ENCODE measurements around the gene OARD1. TPM values are rescaled to one million over a fixed set of nuclear protein-coding genes. Genes with fewer than 3 reads are reported as not detected.
A peak's percentile ranks its signal among the peaks of the same experiment; 100 is the strongest.

OARD1 gene
- total and polyA plus RNA-seq, 10 of the 15 experiments (the other 5 are each of a cell fraction or from before 2014, with no cell fraction given) = 19.0 to 63.5 (median 43.6) TPM

GRCh38 chr6:41037107-41037900, 34.9 kb downstream of the OARD1 start:
- no peak overlapping the region for H2AFZ ChIP-seq (ENCODE audit: control insufficient read depth, low read depth, low read length)
- WGBS (ENCODE audit: insufficient coverage, insufficient replicate concordance, low lambda C conversion rate, missing lambda C conversion rate) = 74% methylated on average over 13 of the region's 13 CpGs
- no peaks in the 10 kb centered on the region for H3K9me3 ChIP-seq (replicated peaks; ENCODE audit: control insufficient read depth, insufficient read depth, low read length)
- H3K9ac ChIP-seq (ENCODE audit: control insufficient read depth, insufficient read depth, low read length) = no peak overlapping the region
- ChIA-PET POLR2A (no interaction called here), RAD21 (ENCODE audit: unreplicated experiment) (interaction anchor here (0.8 kb wide), 1 partner anchor 9 kb away, joined by 3 read pairs; no protein-coding TSS in a partner anchor), CTCF (interaction anchor here (0.8 to 7.7 kb wide), 9 partner anchors 9 to 52 kb away, joined by 3 to 62 read pairs (median 4); partner anchors contain the start of genes NFYA and OARD1), SMC1A (ENCODE audit: uncharacterized antibody, unreplicated experiment) (interaction anchor here (1.0 to 1.6 kb wide), 2 partner anchors 9 to 145 kb away, joined by 4 to 5 read pairs; no protein-coding TSS in a partner anchor)
- no peak for FAIRE-seq
- H3K4me3 ChIP-seq = no peak overlapping the region
- no peaks in the 10 kb centered on the region for H3K27me3 ChIP-seq (replicated peaks in 1 of 2; ENCODE audit: control insufficient read depth in 2 of 2, insufficient read depth in 2 of 2, low read length in 1 of 2)
- no peaks in the 10 kb centered on the region for H3K79me2 ChIP-seq (ENCODE audit: control insufficient read depth, insufficient read depth, low read length)
- H3K4me1 ChIP-seq (ENCODE audit: control insufficient read depth, insufficient read depth, low read length) = no peaks in the 10 kb centered on the region
- no peak for DNase-seq (ENCODE audit: low read depth, low spot score)
- in situ Hi-C loops (cut with MboI) = no loop called here
- no peak for TF ChIP-seq CEBPZ (IDR thresholded peaks at IDR 0.05; ENCODE audit: low read depth, low read length)
- TF ChIP-seq, protein P1, sequence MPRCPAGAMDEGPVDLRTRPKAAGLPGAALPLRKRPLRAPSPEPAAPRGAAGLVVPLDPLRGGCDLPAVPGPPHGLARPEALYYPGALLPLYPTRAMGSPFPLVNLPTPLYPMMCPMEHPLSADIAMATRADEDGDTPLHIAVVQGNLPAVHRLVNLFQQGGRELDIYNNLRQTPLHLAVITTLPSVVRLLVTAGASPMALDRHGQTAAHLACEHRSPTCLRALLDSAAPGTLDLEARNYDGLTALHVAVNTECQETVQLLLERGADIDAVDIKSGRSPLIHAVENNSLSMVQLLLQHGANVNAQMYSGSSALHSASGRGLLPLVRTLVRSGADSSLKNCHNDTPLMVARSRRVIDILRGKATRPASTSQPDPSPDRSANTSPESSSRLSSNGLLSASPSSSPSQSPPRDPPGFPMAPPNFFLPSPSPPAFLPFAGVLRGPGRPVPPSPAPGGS (IDR thresholded peaks at IDR 0.05; ENCODE audit: borderline replicate concordance, insufficient read depth, low read depth, low read length, poor library complexity, severe bottlenecking) = peak; percentile 16
- no peaks in the 10 kb centered on the region for H3K36me3 ChIP-seq (ENCODE audit: control insufficient read depth in 2 of 2, insufficient read depth in 2 of 2, low read length in 1 of 2)
- no peak overlapping the region for H3K4me2 ChIP-seq (ENCODE audit: control insufficient read depth, insufficient read depth)
- BruUV-seq (replicated peaks) = TSS peak; percentile 21
- no peaks in the 10 kb centered on the region for H4K20me1 ChIP-seq (ENCODE audit: control insufficient read depth, insufficient read depth)
- no peak for ATAC-seq
- intact Hi-C loops (cut with micrococcal nuclease; ENCODE audit: unreplicated experiment) = no loop called here
- no peak overlapping the region for H3K27ac ChIP-seq (ENCODE audit: control insufficient read depth, insufficient read depth)

Measured in GM12878 (cell line).